CD8-positive, alpha-beta memory T cell (primary cell): Measurements from ENCODE around the gene RNU6-8. TPM values are rescaled to one million over a fixed set of nuclear protein-coding genes. Genes with fewer than 3 reads are reported as not detected.

ENCODE experiments used
- CTCF ChIA-PET: fragments of 350-600 bp; sonication (Branson Sonifier 250); formaldehyde crosslinking; loops from one replicate; lab custom pipeline; 2021; ENCODE audit warnings: antibody characterized with exemption; lab: Charles Lee
- POLR2A ChIA-PET: fragments of 350-600 bp; sonication (Branson Sonifier 250); formaldehyde crosslinking; loops from one replicate; lab custom pipeline; 2021; ENCODE audit warnings: antibody characterized with exemption; lab: Charles Lee
- DNase-seq, 5 donors: peaks; one replicate each; pipeline versions ENCODE4 v3.0.0 to v3.0.0-alpha.2; 2020 to 2022; ENCODE audit warnings: mixed read lengths in 1 of 5
- H3K27ac ChIP-seq: one replicate; pipeline ENCODE4 v1.7.0; 2013; ENCODE audit warnings: low read depth, mild to moderate bottlenecking, low read length, moderate library complexity
- H3K27me3 ChIP-seq: 2 replicates; pipeline ENCODE4 v1.7.0; 2013; ENCODE audit warnings: low read length, mild to moderate bottlenecking; ENCODE audit not compliant: insufficient read depth, poor library complexity, severe bottlenecking
- H3K36me3 ChIP-seq: 2 replicates; pipeline ENCODE4 v1.7.0; 2013; ENCODE audit warnings: mild to moderate bottlenecking, low read length, moderate library complexity; ENCODE audit not compliant: insufficient read depth
- H3K4me1 ChIP-seq: 2 replicates; pipeline ENCODE4 v1.7.0; 2013; ENCODE audit warnings: mild to moderate bottlenecking, low read length, moderate library complexity; ENCODE audit not compliant: insufficient read depth
- H3K4me3 ChIP-seq: 2 replicates; pipeline ENCODE4 v1.7.0; 2013; ENCODE audit warnings: mild to moderate bottlenecking, low read length
- H3K9me3 ChIP-seq: 2 replicates; pipeline ENCODE4 v1.7.0; 2013; ENCODE audit warnings: mild to moderate bottlenecking, low read length
- H3K27ac Mint-ChIP-seq, 8 donors: one replicate each; pipeline ENCODE4 v1.8.0; 2020 to 2021; ENCODE audit warnings: mixed read lengths in 8 of 8, mild to moderate bottlenecking in 6 of 8, inconsistent platforms in 3 of 8, moderate library complexity in 3 of 8
- H3K27me3 Mint-ChIP-seq, 2 donors: one replicate each; pipeline ENCODE4 v1.8.0; 2020 to 2021; ENCODE audit warnings: mixed read lengths in 2 of 2, mild to moderate bottlenecking in 1 of 2, moderate library complexity in 1 of 2
- H3K36me3 Mint-ChIP-seq, 3 donors: one replicate each; pipeline ENCODE4 v1.8.0; 2020 to 2021; ENCODE audit warnings: mixed read lengths in 3 of 3, inconsistent platforms in 1 of 3, mild to moderate bottlenecking in 1 of 3
- H3K4me1 Mint-ChIP-seq, 3 donors: one replicate each; pipeline ENCODE4 v1.8.0; 2020 to 2021; ENCODE audit warnings: mixed read lengths in 3 of 3, inconsistent platforms in 1 of 3, mild to moderate bottlenecking in 1 of 3
- H3K4me3 Mint-ChIP-seq, 7 donors: one replicate each; pipeline ENCODE4 v1.8.0; 2020 to 2021; ENCODE audit warnings: mixed read lengths in 7 of 7, mild to moderate bottlenecking in 6 of 7, moderate library complexity in 4 of 7, inconsistent platforms in 2 of 7
- H3K9me3 Mint-ChIP-seq, 5 donors: one replicate each; pipeline ENCODE4 v1.8.0; 2020 to 2022; ENCODE audit warnings: mixed read lengths in 5 of 5, mild to moderate bottlenecking in 3 of 5, moderate library complexity in 2 of 5, inconsistent platforms in 1 of 5
- polyA plus RNA-seq: library from polyadenylated mRNA; unstranded; fragments of 300-500 nt; fragmentation: Illumina TruSeq; gene quantifications from one replicate; pipeline ENCODE4 v1.2.3, GENCODE V29; 2021
- total RNA-seq, 2 experiments: library from RNA; stranded (reverse); gene quantifications; one replicate each; pipeline ENCODE4 v1.2.3, GENCODE V29; 2021

The RNU6-8 gene
- total and polyA plus RNA-seq, 3 experiments from 2014 or later, result not detected

- peaks cover 0 to 6% (median 6%) of the 10 kb centered on the region in 3 donors for H3K4me1 Mint-ChIP-seq
- H3K4me3 ChIP-seq, result no peak overlapping the region
- no peak for DNase-seq
- no peaks in the 10 kb centered on the region for H3K36me3 Mint-ChIP-seq
- peaks cover 5 to 38% of the 10 kb centered on the region in 2 donors for H3K27me3 Mint-ChIP-seq
- H3K9me3 Mint-ChIP-seq, result no peaks in the 10 kb centered on the region
- no peaks in the 10 kb centered on the region for H3K27me3 ChIP-seq
- H3K27ac ChIP-seq, result no peak overlapping the region
- H3K9me3 ChIP-seq, result no peaks in the 10 kb centered on the region
- H3K4me3 Mint-ChIP-seq, result no peak overlapping the region
- no peak overlapping the region for H3K27ac Mint-ChIP-seq
- CTCF ChIA-PET, result no interaction called here
- H3K36me3 ChIP-seq, result no peaks in the 10 kb centered on the region
- no peaks in the 10 kb centered on the region for H3K4me1 ChIP-seq
- POLR2A ChIA-PET, result no interaction called here
Measured at GRCh38 chr14:32195636-32196035, 7.4 kb downstream of the RNU6-8 start.

DNA sequence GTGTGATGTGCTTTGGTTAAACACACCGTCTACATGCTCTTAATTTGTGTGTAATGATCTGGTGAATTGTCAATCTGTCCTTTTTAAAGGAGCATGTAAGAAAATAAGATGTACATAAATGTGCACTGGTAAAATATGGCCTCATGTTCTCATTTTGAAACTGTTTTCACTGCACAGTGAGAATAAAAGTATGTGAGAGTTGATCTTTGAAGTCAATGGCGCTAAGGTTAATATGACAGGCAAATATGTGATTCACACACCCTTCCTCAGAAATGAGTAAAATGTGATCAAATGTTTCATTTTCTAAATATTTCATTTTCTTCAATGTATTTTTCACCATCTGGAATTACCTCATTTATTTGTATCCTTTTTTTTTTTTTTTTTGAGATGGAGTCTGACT is 9.5 kb downstream of the RNU6-8 start:
- Mint-ChIP-seq H3K36me3 (no peaks in the 10 kb centered on the region), H3K4me3 (no peak overlapping the region), H3K4me1 (no peaks in the 10 kb centered on the region), H3K27ac (no peak overlapping the region), H3K9me3 (no peaks in the 10 kb centered on the region), H3K27me3 (peaks cover 9 to 38% of the 10 kb centered on the region in 2 donors)
- DNase-seq, result no peak
- Histone ChIP-seq H3K27me3 (no peaks in the 10 kb centered on the region), H3K27ac (no peak overlapping the region), H3K4me3 (no peak overlapping the region), H3K9me3 (no peaks in the 10 kb centered on the region), H3K36me3 (no peaks in the 10 kb centered on the region), H3K4me1 (no peaks in the 10 kb centered on the region)
- ChIA-PET POLR2A (no interaction called here), CTCF (no interaction called here)

GRCh38 chr14:32192712-32193373 is 10.2 kb downstream of the RNU6-8 start:
- no peaks in the 10 kb centered on the region for H3K9me3 Mint-ChIP-seq
- H3K27me3 Mint-ChIP-seq, result peaks cover 9 to 38% of the 10 kb centered on the region in 2 donors
- Histone ChIP-seq H3K27me3 (no peaks in the 10 kb centered on the region), H3K4me3 (no peak overlapping the region), H3K27ac (no peak overlapping the region), H3K36me3 (no peaks in the 10 kb centered on the region), H3K4me1 (no peaks in the 10 kb centered on the region), H3K9me3 (no peaks in the 10 kb centered on the region)
- no peaks in the 10 kb centered on the region for H3K4me1 Mint-ChIP-seq
- DNase-seq, result no peak
- H3K4me3 Mint-ChIP-seq, result no peak overlapping the region
- no peaks in the 10 kb centered on the region for H3K36me3 Mint-ChIP-seq
- POLR2A ChIA-PET, result no interaction called here
- H3K27ac Mint-ChIP-seq, result no peak overlapping the region
- CTCF ChIA-PET, result no interaction called here

- H3K27me3 Mint-ChIP-seq, result peaks cover 13 to 39% of the 10 kb centered on the region in 2 donors
- H3K4me1 ChIP-seq, result no peaks in the 10 kb centered on the region
- no peak for DNase-seq
- H3K36me3 ChIP-seq, result no peaks in the 10 kb centered on the region
- no peak overlapping the region for H3K4me3 Mint-ChIP-seq
- H3K27me3 ChIP-seq, result no peaks in the 10 kb centered on the region
- no peak overlapping the region for H3K27ac ChIP-seq
- H3K4me3 ChIP-seq, result no peak overlapping the region
- peaks cover 0 to 9% (median 4%) of the 10 kb centered on the region in 5 donors for H3K9me3 Mint-ChIP-seq
- ChIA-PET CTCF (no interaction called here), POLR2A (no interaction called here)
- H3K9me3 ChIP-seq, result no peaks in the 10 kb centered on the region
- H3K27ac Mint-ChIP-seq, result no peak overlapping the region
- H3K4me1 Mint-ChIP-seq, result no peaks in the 10 kb centered on the region
- H3K36me3 Mint-ChIP-seq, result no peaks in the 10 kb centered on the region
Measured at GRCh38 chr14:32190673-32191072, 12.4 kb downstream of the RNU6-8 start.

DNA sequence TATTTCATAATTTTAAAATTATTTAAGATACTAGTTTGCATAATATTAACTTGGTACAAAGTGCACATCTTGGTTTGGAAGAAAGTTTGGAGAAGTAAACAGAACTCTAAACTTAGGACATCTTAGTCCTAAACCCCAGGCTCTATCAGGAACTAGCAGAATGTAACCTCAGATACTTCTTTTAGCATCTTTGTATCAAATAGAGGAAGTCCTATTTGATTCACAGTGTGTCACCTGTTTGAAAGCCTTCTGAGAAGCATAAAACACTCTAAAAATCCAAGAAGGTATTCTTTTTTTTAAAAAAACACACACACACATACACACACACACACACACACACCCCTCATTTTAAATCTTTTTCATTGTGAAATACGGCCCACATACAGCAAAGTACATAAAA is 13.3 kb downstream of the RNU6-8 start:
- H3K4me3 ChIP-seq, result no peak overlapping the region
- Mint-ChIP-seq H3K4me1 (no peaks in the 10 kb centered on the region), H3K27me3 (peaks cover 16 to 41% of the 10 kb centered on the region in 2 donors), H3K9me3 (peaks cover 6 to 15% (median 11%) of the 10 kb centered on the region in 5 donors), H3K27ac (no peak overlapping the region), H3K36me3 (no peaks in the 10 kb centered on the region), H3K4me3 (no peak overlapping the region)
- ChIA-PET POLR2A (no interaction called here), CTCF (no interaction called here)
- no peaks in the 10 kb centered on the region for H3K9me3 ChIP-seq
- H3K36me3 ChIP-seq, result no peaks in the 10 kb centered on the region
- H3K27ac ChIP-seq, result no peak overlapping the region
- no peaks in the 10 kb centered on the region for H3K4me1 ChIP-seq
- no peaks in the 10 kb centered on the region for H3K27me3 ChIP-seq
- no peak for DNase-seq

GRCh38 chr14:32186248-32186647 is 16.8 kb downstream of the RNU6-8 start:
- Mint-ChIP-seq H3K27me3 (peaks cover 13 to 40% of the 10 kb centered on the region in 2 donors), H3K4me3 (no peak overlapping the region), H3K9me3 (peaks cover 7 to 19% (median 13%) of the 10 kb centered on the region in 5 donors), H3K36me3 (no peaks in the 10 kb centered on the region), H3K4me1 (no peaks in the 10 kb centered on the region), H3K27ac (no peak overlapping the region)
- no peak overlapping the region for H3K4me3 ChIP-seq
- no peaks in the 10 kb centered on the region for H3K4me1 ChIP-seq
- ChIA-PET POLR2A (no interaction called here), CTCF (no interaction called here)
- no peaks in the 10 kb centered on the region for H3K27me3 ChIP-seq
- H3K36me3 ChIP-seq, result no peaks in the 10 kb centered on the region
- no peak overlapping the region for H3K27ac ChIP-seq
- H3K9me3 ChIP-seq, result no peaks in the 10 kb centered on the region
- no peak for DNase-seq

GRCh38 chr14:32185097-32185496 is 18.0 kb downstream of the RNU6-8 start:
- Mint-ChIP-seq H3K4me1 (no peaks in the 10 kb centered on the region), H3K36me3 (no peaks in the 10 kb centered on the region), H3K27ac (no peak overlapping the region), H3K9me3 (peaks cover 7 to 20% (median 16%) of the 10 kb centered on the region in 5 donors), H3K27me3 (peaks cover 13 to 42% of the 10 kb centered on the region in 2 donors), H3K4me3 (no peak overlapping the region)
- Histone ChIP-seq H3K4me3 (no peak overlapping the region), H3K9me3 (no peaks in the 10 kb centered on the region), H3K36me3 (no peaks in the 10 kb centered on the region), H3K4me1 (no peaks in the 10 kb centered on the region), H3K27me3 (no peaks in the 10 kb centered on the region), H3K27ac (no peak overlapping the region)
- POLR2A ChIA-PET, result no interaction called here
- CTCF ChIA-PET, result no interaction called here
- DNase-seq, result no peak

GRCh38 chr14:32183151-32184058 is 19.7 kb downstream of the RNU6-8 start:
- ChIA-PET POLR2A (no interaction called here), CTCF (no interaction called here)
- no peaks in the 10 kb centered on the region for H3K27me3 ChIP-seq
- H3K36me3 ChIP-seq, result no peaks in the 10 kb centered on the region
- Mint-ChIP-seq H3K27ac (no peak overlapping the region), H3K4me3 (no peak overlapping the region), H3K27me3 (peaks cover 9 to 46% of the 10 kb centered on the region in 2 donors), H3K36me3 (no peaks in the 10 kb centered on the region), H3K4me1 (no peaks in the 10 kb centered on the region), H3K9me3 (peaks cover 7 to 25% (median 20%) of the 10 kb centered on the region in 5 donors)
- no peaks in the 10 kb centered on the region for H3K9me3 ChIP-seq
- no peaks in the 10 kb centered on the region for H3K4me1 ChIP-seq
- DNase-seq, result no peak
- H3K4me3 ChIP-seq, result no peak overlapping the region
- no peak overlapping the region for H3K27ac ChIP-seq
